GM23338 (cell line): ENCODE results near the gene KTI12. TPM values are rescaled to one million over a fixed set of nuclear protein-coding genes. Genes with fewer than 3 reads are reported as not detected.

Experiments
- ATAC-seq: fragments of 200-7000 bp; cut with Tn5 transposase; 3 replicates; pipeline ENCODE4 v1.9.1; 2020
- DNase-seq: peaks from one replicate; pipeline ENCODE4 v3.0.0-alpha.2; 2015; ENCODE audit warnings: low spot score
- H2AFZ ChIP-seq: fragments of 200-600 bp; sonication (generic); 2 replicates; pipeline ENCODE4 v1.8.0; 2016; ENCODE audit warnings: antibody characterized with exemption, mild to moderate bottlenecking, moderate library complexity
- H3F3A ChIP-seq: fragments of 200-600 bp; sonication (generic); replicated peaks from 2 replicates; pipeline ENCODE4 v1.8.0; 2017; ENCODE audit warnings: antibody characterized with exemption, mixed run types, low read depth
- H3K27ac ChIP-seq: fragments of 200-600 bp; sonication (generic); 2 replicates; pipeline ENCODE4 v1.6.1; 2016; ENCODE audit warnings: low read depth
- H3K27me3 ChIP-seq: fragments of 200-600 bp; sonication (generic); 2 replicates; pipeline ENCODE4 v1.8.0; 2016; ENCODE audit warnings: mild to moderate bottlenecking, mixed run types, moderate library complexity; ENCODE audit not compliant: insufficient read depth
- H3K36me3 ChIP-seq: fragments of 200-600 bp; sonication (generic); 2 replicates; pipeline ENCODE4 v1.8.0; 2016; ENCODE audit warnings: mild to moderate bottlenecking; ENCODE audit not compliant: insufficient read depth
- H3K4me1 ChIP-seq: fragments of 200-600 bp; sonication (generic); 2 replicates; pipeline ENCODE4 v1.8.0; 2016; ENCODE audit warnings: mild to moderate bottlenecking, moderate library complexity; ENCODE audit not compliant: insufficient read depth
- H3K4me2 ChIP-seq: fragments of 200-600 bp; sonication (generic); 2 replicates; pipeline ENCODE4 v1.7.1; 2017; ENCODE audit warnings: mixed run types
- H3K4me3 ChIP-seq: fragments of 200-600 bp; sonication (generic); 2 replicates; pipeline ENCODE4 v1.6.1; 2016; ENCODE audit warnings: mixed run types
- H3K79me2 ChIP-seq: fragments of 200-600 bp; sonication (generic); replicated peaks from 2 replicates; pipeline ENCODE4 v1.8.0; 2017; ENCODE audit warnings: mild to moderate bottlenecking; ENCODE audit not compliant: insufficient read depth
- H3K9me2 ChIP-seq: fragments of 200-600 bp; sonication (generic); 2 replicates; pipeline ENCODE4 v1.8.0; 2017; ENCODE audit not compliant: insufficient read depth
- H4K20me1 ChIP-seq: fragments of 200-600 bp; sonication (generic); replicated peaks from 2 replicates; pipeline ENCODE4 v1.8.0; 2017; ENCODE audit warnings: mild to moderate bottlenecking; ENCODE audit not compliant: insufficient read depth
- H3K27ac Mint-ChIP-seq: 2 replicates; pipeline ENCODE4 v1.8.0; 2020; ENCODE audit warnings: inconsistent platforms, mild to moderate bottlenecking, moderate library complexity, mixed read lengths
- H3K27me3 Mint-ChIP-seq: 3 replicates; pipeline ENCODE4 v1.8.0; 2022; ENCODE audit warnings: low read depth, mild to moderate bottlenecking, moderate library complexity, mixed read lengths, inconsistent platforms; ENCODE audit not compliant: insufficient read depth, poor library complexity
- H3K36me3 Mint-ChIP-seq: 3 replicates; pipeline ENCODE4 v1.8.0; 2021; ENCODE audit warnings: low read depth, mild to moderate bottlenecking, inconsistent platforms, moderate library complexity, mixed read lengths
- H3K4me1 Mint-ChIP-seq: 3 replicates; pipeline ENCODE4 v1.8.0; 2020; ENCODE audit warnings: mild to moderate bottlenecking, inconsistent platforms, mixed read lengths
- H3K4me3 Mint-ChIP-seq: 3 replicates; pipeline ENCODE4 v1.8.0; 2021; ENCODE audit warnings: moderate library complexity, mild to moderate bottlenecking, inconsistent platforms, mixed read lengths
- H3K9me3 Mint-ChIP-seq: 3 replicates; pipeline ENCODE4 v1.8.0; 2020; ENCODE audit warnings: moderate library complexity, mild to moderate bottlenecking, inconsistent platforms, mixed read lengths
- CREB1 ChIP-seq: fragments of 250-450 bp; sonication (Bioruptor Pico); IDR thresholded peaks from 2 replicates; pipeline ENCODE4 v1.5.0; 2020; ENCODE audit warnings: low read depth, mild to moderate bottlenecking, moderate library complexity
- EZH2 ChIP-seq: fragments of 200-600 bp; sonication (generic); IDR thresholded peaks from one replicate; pipeline ENCODE4 v1.8.0; 2017; ENCODE audit warnings: antibody characterized with exemption, mild to moderate bottlenecking, low read depth; ENCODE audit not compliant: unreplicated experiment
- EZH2phosphoT487 ChIP-seq: fragments of 200-600 bp; sonication (generic); IDR thresholded peaks from one replicate; pipeline ENCODE4 v1.8.1; 2018; ENCODE audit warnings: antibody characterized with exemption; ENCODE audit not compliant: unreplicated experiment
- JUNB ChIP-seq: IDR thresholded peaks from one replicate; pipeline ENCODE4 v1.6.1; 2016; ENCODE audit warnings: antibody characterized with exemption; ENCODE audit not compliant: unreplicated experiment
- NANOG ChIP-seq: IDR thresholded peaks from 2 replicates; pipeline ENCODE4 v1.6.1; 2016; ENCODE audit warnings: antibody characterized with exemption, borderline replicate concordance
- STAT1 ChIP-seq: IDR thresholded peaks from one replicate; pipeline ENCODE4 v1.6.1; 2016; ENCODE audit warnings: antibody characterized with exemption; ENCODE audit not compliant: unreplicated experiment
- ZNF114 ChIP-seq: fragments of 250-450 bp; sonication (Bioruptor Pico); IDR thresholded peaks from 2 replicates; pipeline ENCODE4 v1.5.0; 2020; ENCODE audit warnings: mild to moderate bottlenecking, moderate library complexity
- ZNF331 ChIP-seq: fragments of 250-450 bp; sonication (Bioruptor Pico); IDR thresholded peaks from 2 replicates; pipeline ENCODE4 v1.5.0; 2020; ENCODE audit warnings: low read depth, mild to moderate bottlenecking, moderate library complexity
- polyA plus RNA-seq: library from polyadenylated mRNA; unstranded; fragments of >200 nt; fragmentation: Nextera tagmentation; extraction: Ambion mirVana; gene quantifications from 2 replicates; pipeline ENCODE4 v1.2.1, GENCODE V29; 2016
- total RNA-seq: library from RNA; depleted of rRNA; stranded (reverse); fragments of >200 nt; shearing (Covaris generic); gene quantifications from 2 replicates; pipeline ENCODE4 v1.2.3, GENCODE V29; 2014
- TF ChIP-seq, protein P1 (sequence below): fragments of 250-450 bp; sonication (Bioruptor Pico); IDR thresholded peaks from 2 replicates; pipeline ENCODE4 v1.5.0; 2020; ENCODE audit warnings: mild to moderate bottlenecking, moderate library complexity
- TF ChIP-seq, protein P2 (sequence below), 2 experiments: fragments of 200-600 bp in 1 of 2; sonication (generic) in 1 of 2; conservative IDR thresholded peaks; 2 replicates each; pipeline versions ENCODE4 v1.5.1 to v1.6.1; 2016 to 2017; ENCODE audit warnings: antibody characterized with exemption in 2 of 2, low read depth in 2 of 2, mild to moderate bottlenecking in 2 of 2, moderate library complexity in 1 of 2
- TF ChIP-seq, protein P3 (sequence below): IDR thresholded peaks from one replicate; pipeline ENCODE4 v1.6.1; 2018; ENCODE audit warnings: antibody characterized with exemption; ENCODE audit not compliant: unreplicated experiment
- TF ChIP-seq, protein P4 (sequence below): IDR thresholded peaks from 2 replicates; pipeline ENCODE4 v1.6.1; 2016; ENCODE audit warnings: antibody characterized with exemption

Gene KTI12
- total and polyA plus RNA-seq, 2 experiments from 2014 or later, result 8.7 to 13.0 TPM

DNA sequence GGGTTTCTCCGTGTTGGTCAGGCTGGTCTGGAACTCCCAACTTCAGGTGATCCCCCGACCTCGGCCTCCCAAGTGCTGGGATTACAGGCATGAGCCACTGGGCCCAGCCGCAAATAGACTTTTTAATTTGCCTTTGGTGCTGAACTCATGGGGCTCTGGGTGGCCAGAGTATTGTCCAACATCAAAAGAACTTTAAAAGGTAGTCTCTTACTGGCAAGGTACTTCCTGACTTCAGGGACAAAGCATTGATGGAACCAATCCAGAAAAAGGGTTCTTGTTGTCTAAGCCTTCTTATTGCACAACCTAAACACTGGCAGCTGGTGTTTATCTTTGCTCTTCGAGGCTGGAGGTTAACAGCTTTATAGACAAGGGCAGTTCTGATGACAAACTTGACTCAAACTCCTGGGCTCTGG, 3.8 kb upstream of the KTI12 start:
- peaks cover 7% of the 10 kb centered on the region for H3K4me1 Mint-ChIP-seq
- Histone ChIP-seq H3K9me2 (no peaks in the 10 kb centered on the region), H3K79me2 (peaks cover 18% of the 10 kb centered on the region), H2AFZ (no peak overlapping the region), H3K4me3 (no peak overlapping the region), H4K20me1 (peaks cover 19% of the 10 kb centered on the region), H3K27me3 (no peaks in the 10 kb centered on the region), H3K4me1 (peaks cover 4% of the 10 kb centered on the region), H3F3A (peaks cover 11% of the 10 kb centered on the region; the same call in 1 of the 2 replicates), H3K36me3 (peaks cover 4% of the 10 kb centered on the region), H3K4me2 (no peak overlapping the region), H3K27ac (no peak overlapping the region)
- H3K27me3 Mint-ChIP-seq, result no peaks in the 10 kb centered on the region
- H3K4me3 Mint-ChIP-seq, result no peak overlapping the region
- H3K9me3 Mint-ChIP-seq, result no peaks in the 10 kb centered on the region
- no peak for DNase-seq
- H3K36me3 Mint-ChIP-seq, result peaks cover 33% of the 10 kb centered on the region
- no peak for ATAC-seq
- no peak overlapping the region for H3K27ac Mint-ChIP-seq
- TF ChIP-seq, protein P1, sequence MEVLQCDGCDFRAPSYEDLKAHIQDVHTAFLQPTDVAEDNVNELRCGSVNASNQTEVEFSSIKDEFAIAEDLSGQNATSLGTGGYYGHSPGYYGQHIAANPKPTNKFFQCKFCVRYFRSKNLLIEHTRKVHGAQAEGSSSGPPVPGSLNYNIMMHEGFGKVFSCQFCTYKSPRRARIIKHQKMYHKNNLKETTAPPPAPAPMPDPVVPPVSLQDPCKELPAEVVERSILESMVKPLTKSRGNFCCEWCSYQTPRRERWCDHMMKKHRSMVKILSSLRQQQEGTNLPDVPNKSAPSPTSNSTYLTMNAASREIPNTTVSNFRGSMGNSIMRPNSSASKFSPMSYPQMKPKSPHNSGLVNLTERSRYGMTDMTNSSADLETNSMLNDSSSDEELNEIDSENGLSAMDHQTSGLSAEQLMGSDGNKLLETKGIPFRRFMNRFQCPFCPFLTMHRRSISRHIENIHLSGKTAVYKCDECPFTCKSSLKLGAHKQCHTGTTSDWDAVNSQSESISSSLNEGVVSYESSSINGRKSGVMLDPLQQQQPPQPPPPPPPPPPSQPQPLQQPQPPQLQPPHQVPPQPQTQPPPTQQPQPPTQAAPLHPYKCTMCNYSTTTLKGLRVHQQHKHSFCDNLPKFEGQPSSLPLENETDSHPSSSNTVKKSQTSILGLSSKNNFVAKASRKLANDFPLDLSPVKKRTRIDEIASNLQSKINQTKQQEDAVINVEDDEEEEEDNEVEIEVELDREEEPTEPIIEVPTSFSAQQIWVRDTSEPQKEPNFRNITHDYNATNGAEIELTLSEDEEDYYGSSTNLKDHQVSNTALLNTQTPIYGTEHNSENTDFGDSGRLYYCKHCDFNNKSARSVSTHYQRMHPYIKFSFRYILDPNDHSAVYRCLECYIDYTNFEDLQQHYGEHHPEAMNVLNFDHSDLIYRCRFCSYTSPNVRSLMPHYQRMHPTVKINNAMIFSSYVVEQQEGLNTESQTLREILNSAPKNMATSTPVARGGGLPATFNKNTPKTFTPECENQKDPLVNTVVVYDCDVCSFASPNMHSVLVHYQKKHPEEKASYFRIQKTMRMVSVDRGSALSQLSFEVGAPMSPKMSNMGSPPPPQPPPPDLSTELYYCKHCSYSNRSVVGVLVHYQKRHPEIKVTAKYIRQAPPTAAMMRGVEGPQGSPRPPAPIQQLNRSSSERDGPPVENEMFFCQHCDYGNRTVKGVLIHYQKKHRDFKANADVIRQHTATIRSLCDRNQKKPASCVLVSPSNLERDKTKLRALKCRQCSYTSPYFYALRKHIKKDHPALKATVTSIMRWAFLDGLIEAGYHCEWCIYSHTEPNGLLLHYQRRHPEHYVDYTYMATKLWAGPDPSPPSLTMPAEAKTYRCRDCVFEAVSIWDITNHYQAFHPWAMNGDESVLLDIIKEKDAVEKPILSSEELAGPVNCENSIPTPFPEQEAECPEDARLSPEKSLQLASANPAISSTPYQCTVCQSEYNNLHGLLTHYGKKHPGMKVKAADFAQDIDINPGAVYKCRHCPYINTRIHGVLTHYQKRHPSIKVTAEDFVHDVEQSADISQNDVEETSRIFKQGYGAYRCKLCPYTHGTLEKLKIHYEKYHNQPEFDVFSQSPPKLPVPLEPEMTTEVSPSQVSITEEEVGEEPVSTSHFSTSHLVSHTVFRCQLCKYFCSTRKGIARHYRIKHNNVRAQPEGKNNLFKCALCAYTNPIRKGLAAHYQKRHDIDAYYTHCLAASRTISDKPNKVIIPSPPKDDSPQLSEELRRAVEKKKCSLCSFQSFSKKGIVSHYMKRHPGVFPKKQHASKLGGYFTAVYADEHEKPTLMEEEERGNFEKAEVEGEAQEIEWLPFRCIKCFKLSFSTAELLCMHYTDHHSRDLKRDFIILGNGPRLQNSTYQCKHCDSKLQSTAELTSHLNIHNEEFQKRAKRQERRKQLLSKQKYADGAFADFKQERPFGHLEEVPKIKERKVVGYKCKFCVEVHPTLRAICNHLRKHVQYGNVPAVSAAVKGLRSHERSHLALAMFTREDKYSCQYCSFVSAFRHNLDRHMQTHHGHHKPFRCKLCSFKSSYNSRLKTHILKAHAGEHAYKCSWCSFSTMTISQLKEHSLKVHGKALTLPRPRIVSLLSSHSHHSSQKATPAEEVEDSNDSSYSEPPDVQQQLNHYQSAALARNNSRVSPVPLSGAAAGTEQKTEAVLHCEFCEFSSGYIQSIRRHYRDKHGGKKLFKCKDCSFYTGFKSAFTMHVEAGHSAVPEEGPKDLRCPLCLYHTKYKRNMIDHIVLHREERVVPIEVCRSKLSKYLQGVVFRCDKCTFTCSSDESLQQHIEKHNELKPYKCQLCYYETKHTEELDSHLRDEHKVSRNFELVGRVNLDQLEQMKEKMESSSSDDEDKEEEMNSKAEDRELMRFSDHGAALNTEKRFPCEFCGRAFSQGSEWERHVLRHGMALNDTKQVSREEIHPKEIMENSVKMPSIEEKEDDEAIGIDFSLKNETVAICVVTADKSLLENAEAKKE (CRISPR knock-in tag), result no peak
- TF ChIP-seq ZNF114 (CRISPR knock-in tag) (no peak), CREB1 (CRISPR knock-in tag) (no peak), STAT1 (no peak), NANOG (no peak), JUNB (no peak), ZNF331 (CRISPR knock-in tag) (no peak), EZH2 (no peak), EZH2phosphoT487 (no peak)
- TF ChIP-seq, protein P2, sequence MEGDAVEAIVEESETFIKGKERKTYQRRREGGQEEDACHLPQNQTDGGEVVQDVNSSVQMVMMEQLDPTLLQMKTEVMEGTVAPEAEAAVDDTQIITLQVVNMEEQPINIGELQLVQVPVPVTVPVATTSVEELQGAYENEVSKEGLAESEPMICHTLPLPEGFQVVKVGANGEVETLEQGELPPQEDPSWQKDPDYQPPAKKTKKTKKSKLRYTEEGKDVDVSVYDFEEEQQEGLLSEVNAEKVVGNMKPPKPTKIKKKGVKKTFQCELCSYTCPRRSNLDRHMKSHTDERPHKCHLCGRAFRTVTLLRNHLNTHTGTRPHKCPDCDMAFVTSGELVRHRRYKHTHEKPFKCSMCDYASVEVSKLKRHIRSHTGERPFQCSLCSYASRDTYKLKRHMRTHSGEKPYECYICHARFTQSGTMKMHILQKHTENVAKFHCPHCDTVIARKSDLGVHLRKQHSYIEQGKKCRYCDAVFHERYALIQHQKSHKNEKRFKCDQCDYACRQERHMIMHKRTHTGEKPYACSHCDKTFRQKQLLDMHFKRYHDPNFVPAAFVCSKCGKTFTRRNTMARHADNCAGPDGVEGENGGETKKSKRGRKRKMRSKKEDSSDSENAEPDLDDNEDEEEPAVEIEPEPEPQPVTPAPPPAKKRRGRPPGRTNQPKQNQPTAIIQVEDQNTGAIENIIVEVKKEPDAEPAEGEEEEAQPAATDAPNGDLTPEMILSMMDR (conservative IDR thresholded peaks at IDR 0.05; ENCODE audit: low read depth in 2 of 2), result no peak
- TF ChIP-seq, protein P3, sequence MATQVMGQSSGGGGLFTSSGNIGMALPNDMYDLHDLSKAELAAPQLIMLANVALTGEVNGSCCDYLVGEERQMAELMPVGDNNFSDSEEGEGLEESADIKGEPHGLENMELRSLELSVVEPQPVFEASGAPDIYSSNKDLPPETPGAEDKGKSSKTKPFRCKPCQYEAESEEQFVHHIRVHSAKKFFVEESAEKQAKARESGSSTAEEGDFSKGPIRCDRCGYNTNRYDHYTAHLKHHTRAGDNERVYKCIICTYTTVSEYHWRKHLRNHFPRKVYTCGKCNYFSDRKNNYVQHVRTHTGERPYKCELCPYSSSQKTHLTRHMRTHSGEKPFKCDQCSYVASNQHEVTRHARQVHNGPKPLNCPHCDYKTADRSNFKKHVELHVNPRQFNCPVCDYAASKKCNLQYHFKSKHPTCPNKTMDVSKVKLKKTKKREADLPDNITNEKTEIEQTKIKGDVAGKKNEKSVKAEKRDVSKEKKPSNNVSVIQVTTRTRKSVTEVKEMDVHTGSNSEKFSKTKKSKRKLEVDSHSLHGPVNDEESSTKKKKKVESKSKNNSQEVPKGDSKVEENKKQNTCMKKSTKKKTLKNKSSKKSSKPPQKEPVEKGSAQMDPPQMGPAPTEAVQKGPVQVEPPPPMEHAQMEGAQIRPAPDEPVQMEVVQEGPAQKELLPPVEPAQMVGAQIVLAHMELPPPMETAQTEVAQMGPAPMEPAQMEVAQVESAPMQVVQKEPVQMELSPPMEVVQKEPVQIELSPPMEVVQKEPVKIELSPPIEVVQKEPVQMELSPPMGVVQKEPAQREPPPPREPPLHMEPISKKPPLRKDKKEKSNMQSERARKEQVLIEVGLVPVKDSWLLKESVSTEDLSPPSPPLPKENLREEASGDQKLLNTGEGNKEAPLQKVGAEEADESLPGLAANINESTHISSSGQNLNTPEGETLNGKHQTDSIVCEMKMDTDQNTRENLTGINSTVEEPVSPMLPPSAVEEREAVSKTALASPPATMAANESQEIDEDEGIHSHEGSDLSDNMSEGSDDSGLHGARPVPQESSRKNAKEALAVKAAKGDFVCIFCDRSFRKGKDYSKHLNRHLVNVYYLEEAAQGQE, result no peak
- TF ChIP-seq, protein P4, sequence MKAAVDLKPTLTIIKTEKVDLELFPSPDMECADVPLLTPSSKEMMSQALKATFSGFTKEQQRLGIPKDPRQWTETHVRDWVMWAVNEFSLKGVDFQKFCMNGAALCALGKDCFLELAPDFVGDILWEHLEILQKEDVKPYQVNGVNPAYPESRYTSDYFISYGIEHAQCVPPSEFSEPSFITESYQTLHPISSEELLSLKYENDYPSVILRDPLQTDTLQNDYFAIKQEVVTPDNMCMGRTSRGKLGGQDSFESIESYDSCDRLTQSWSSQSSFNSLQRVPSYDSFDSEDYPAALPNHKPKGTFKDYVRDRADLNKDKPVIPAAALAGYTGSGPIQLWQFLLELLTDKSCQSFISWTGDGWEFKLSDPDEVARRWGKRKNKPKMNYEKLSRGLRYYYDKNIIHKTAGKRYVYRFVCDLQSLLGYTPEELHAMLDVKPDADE, result no peak
